ENCODE data around the gene RAB1A.

DNA sequence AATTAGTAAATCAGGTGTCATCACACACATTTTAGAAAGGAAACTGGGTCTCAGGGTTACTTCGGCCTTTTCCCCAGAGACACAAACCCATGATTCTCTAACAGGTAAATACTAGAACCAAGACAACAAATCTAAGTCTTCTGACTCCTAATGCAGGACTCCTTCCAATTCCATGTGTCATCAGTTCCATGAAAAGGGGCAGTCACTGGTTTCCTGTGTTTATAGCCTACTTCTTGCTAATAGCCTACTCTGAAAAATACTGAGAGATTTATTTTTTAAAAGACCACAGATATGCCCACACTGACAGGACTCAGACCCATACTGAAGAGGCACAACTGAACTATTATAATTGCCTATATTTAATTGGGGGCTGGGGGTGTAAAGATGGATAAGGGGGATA is 33.0 kb downstream of the RAB1A start:
- TF ChIP-seq, protein P1, sequence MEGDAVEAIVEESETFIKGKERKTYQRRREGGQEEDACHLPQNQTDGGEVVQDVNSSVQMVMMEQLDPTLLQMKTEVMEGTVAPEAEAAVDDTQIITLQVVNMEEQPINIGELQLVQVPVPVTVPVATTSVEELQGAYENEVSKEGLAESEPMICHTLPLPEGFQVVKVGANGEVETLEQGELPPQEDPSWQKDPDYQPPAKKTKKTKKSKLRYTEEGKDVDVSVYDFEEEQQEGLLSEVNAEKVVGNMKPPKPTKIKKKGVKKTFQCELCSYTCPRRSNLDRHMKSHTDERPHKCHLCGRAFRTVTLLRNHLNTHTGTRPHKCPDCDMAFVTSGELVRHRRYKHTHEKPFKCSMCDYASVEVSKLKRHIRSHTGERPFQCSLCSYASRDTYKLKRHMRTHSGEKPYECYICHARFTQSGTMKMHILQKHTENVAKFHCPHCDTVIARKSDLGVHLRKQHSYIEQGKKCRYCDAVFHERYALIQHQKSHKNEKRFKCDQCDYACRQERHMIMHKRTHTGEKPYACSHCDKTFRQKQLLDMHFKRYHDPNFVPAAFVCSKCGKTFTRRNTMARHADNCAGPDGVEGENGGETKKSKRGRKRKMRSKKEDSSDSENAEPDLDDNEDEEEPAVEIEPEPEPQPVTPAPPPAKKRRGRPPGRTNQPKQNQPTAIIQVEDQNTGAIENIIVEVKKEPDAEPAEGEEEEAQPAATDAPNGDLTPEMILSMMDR (IDR thresholded peaks at IDR 0.05; ENCODE audit: insufficient read depth, low read depth, low read length): no peak
- TF ChIP-seq EZH2 (IDR thresholded peaks at IDR 0.05; ENCODE audit: insufficient read depth, low read length): no peak

Measured in astrocyte (in vitro differentiated cells and primary cell).